Measurements from ENCODE around the gene WDR64.

Gene WDR64

DNA sequence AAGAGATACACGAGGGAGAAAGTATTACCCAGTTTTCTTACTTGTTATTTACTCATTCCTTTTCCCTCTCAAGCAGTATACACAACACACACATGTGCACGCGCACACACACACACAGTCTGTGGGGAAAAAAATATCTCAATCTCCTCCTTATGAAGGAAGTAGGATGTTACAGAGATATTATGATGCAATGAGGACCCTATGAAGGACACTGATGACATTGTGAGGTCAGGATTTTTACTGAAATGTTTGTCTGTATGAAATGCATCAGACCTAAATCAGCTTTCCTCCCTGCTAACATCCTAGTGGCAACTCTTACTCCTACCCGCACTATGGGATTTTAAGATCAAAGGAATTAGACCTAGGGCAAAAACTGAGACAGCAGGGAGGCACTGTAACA is at the start of gene WDR64:
TSS of gene WDR64 (plus strand) at position 270 of the 400 bp plus-strand sequence. CDS start 204 bp downstream, outside the sequence.
- no peak for DNase-seq

DNA sequence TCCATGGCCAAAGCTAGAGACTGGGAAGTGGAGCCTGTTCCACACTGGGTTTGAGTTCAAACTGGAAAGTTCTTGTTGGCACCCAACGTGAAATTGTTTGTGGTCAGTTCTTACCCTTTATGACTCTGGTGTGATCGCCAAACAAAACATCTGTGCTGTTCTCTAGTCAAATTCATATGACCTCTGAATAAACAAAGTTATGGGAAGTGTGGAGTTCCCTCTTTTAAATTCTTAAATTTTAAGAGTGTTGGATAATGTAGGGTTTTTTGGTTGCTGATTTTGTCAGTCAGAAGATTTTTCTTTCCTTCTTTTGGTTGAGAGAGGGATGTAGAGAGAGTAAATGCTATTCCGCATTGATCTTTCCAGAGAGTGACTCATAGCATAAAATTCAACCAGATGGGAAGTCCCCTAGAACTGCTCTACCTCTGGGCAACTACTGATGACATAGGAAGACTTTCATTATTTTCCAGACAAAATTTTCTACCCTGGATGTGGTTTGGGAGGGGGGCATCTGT is 48.3 kb upstream of the WDR64 start:
- DNase-seq: no peak

DNA sequence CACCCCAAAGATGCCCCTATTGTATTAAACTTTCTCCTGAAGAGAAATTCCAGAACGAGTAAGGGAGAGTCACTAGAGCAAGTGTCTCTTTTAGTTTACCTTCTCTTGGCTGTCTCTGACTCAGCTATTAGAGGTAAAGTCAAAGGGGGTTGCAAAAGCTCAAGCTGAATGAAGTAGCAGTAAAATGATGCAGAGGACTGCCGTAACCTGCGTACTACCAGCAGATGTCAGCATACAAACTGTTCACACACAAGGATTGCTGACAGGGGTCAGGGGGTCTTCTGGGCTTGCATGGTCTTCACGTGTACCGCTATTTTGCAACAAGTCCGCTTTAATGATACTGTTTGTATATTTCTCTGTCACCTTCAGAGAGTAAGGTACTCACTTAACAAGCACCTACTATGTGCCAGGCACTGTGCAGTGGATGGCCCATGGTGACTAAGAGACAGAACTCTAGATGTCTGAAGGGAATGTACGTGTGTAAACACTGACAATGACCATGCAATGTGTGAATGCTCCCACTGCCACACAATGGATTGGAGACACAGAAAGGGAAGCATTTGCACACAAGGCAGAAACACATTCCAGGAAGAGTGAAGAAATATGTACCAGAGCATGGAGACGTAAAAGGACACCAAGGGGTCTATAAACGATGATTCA is 46.8 kb upstream of the WDR64 start:
- no peak for DNase-seq

DNA sequence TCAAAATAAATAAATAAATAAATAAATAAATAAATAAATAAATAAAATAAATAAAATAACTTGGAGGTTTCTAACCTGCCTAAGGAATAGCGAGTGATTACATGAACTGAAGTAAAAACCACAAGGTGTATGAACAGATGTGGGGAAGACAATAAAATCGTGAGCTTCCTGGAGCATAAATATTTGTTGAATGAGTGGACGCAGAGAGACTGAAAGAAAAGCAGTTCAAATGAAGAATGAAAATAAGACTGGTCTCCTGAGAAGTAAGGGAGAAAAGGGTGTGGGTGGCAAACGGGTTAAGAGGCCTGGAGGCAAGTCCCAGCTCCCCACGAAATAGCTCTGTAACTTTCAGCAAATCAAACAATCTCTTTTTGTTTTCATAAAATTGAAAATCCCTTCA is 45.5 kb upstream of the WDR64 start:
- no peak for DNase-seq

DNA sequence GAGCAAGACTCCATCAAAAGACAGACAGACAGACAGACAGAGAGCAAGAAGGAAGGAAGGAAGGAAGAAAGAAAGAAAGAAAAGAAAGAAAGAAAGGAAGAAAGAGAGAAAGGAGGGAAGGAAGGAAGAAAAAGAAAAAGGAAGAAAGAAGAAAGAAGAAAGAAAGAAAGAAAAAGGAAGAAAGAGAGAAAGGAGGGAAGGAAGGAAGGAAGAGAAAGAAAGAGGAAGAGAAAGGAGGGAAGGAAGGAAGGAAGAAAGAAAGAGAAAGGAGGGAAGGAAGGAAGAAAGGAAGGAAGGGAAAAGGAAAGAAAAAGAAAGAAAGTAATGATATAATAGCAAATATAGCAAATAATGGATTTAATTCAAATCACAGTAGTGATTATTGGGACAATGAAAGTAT is 44.6 kb upstream of the WDR64 start:
- no peak for DNase-seq

- no peak for DNase-seq
These were observed 43.6 kb upstream of the WDR64 start for GRCh38 chr1:241608379-241609033.

DNA sequence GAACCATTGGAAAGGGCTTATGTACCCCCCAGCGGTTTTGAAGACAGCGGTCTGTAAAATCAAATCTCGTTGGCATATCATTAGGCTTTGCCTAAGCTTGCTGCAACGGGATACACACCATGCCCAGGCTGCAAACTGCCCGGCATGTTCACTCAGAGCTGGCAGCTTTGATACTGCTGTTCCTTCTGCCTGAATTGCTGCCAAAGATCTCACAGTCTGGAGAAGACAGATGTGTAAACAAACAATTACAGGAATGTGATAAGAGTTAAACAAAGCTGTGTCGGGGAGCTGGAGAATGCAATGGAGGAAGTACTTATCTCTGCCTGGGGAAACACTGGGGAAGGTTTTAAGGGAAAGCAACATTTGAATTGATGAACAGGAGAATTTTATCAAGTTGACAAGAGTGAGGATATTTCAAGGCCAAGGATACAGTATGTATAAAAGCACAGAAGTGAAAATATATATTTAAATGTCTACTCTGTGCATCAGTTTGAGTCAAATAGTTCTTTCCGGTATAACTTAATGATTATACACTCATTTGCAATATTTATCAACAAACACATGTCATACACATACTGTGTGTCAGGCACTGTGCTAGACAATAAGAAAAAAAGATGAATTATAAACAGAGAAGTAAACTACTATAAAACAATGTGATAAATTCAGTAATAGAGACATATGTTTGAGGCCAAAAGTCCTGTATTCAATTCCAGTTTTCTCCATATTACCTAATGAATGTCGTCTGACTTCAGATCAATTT is 41.8 kb upstream of the WDR64 start:
- no peak for DNase-seq

- peak; percentile 8 for DNase-seq
These were observed 41.0 kb upstream of the WDR64 start for GRCh38 chr1:241611063-241611462.

DNA sequence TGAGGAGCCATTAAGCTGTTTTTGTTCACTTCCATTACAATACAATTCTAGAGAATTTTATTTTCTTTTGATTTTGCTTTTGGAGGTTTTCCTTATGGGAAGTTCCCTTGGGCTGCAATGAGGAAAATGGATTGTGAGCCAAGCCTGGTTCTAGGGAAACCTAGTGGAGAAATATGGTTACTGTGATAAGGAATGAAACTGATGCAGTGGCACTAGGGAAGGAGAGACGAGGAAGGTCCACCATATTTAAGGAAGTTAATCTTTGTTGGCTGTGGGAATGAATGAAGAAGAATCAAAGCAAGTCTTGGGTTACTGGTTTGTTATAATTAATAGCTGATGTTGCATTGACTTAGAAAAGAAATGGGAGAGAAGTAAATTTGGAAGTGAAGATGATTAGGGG is 40.3 kb upstream of the WDR64 start:
- no peak for DNase-seq

GRCh38 chr1:241612533-241613477 is 39.3 kb upstream of the WDR64 start:
- DNase-seq: no peak

- no peak for DNase-seq
These were observed 37.9 kb upstream of the WDR64 start for GRCh38 chr1:241614144-241614543.

- DNase-seq: no peak
These were observed 37.5 kb upstream of the WDR64 start for GRCh38 chr1:241614572-241614971.

GRCh38 chr1:241615043-241615974 is 36.8 kb upstream of the WDR64 start:
- DNase-seq: no peak

- no peak for DNase-seq
These were observed 34.7 kb upstream of the WDR64 start for GRCh38 chr1:241617426-241617825.

- DNase-seq: no peak
These were observed 29.4 kb upstream of the WDR64 start for GRCh38 chr1:241622669-241623068.

- no peak for DNase-seq
These were observed 27.1 kb upstream of the WDR64 start for GRCh38 chr1:241624935-241625334.

DNA sequence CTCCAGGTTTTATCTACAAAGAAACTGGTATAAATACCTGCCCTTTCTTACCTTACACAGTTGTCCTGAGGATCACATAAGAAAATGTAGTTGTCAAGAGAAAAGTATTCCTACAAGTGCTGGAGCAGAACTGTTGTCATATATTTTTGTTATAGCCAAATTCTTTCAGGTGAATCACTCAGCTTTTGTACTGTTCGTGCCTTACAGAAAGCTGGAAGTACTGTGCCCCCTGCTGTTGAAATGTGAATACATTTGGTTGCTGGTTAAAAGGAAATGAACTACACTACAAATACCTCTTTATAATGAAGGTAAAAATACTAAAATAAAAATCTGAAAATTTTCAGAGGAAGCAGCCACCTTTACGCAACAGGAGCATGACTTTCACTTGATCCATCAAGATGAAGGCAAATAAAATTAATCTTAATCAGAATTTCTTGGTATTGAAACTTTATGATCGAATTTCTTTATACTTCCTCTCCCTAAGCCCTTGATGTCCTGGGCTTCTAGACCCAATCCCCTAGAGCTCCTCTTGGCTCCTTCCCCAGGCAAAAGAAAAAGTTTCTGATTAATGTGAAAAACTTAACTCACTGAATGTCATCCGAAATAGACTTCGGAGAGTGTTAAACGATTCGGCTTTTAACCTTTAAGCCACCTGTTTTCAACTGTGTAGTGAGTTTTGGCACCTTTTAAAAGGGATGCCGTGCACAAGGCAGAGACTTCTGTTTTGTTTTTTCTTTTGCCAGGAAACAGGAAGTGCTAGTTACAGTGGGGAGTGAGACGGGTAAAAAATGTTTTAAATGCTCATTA is 24.4 kb upstream of the WDR64 start:
- DNase-seq: no peak

GRCh38 chr1:241630005-241630404 is 22.1 kb upstream of the WDR64 start:
- no peak for DNase-seq

DNA sequence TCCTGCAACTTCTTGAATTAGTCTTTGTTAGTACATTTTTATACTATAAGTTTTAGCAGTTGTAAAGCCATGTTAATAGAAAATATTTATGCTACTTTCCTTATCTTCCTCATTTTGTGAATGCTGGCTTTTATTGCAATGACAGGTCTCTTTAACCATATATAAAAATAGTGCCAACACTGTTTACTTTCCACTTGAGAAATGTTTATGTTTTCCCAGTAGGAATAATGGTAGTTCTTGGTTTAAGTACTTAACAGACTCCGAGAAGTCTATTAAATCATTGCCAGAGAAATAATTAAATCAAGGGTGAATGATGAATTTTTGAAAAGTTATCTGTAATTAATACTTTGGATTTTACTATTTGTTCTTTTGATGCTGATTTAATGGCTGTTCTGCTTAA is 21.6 kb upstream of the WDR64 start:
- DNase-seq: no peak

DNA sequence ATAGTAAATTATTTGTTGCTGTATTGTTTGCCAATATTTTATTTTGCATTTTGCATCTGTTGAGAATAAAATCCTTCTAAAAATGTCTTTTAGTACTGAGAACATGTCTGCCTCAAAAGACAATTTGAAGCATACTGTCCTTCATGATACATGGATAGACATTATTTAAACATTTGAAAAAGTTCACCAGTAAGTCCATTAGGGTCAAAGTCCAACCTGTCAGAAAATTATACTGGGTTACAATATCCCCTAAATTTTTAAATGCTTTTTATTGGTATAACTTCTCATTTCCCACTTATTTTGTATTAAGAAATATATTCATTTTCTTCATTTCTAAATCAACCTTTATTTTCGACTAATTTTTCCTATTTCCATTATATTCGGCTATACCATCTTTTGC is 21.2 kb upstream of the WDR64 start:
- DNase-seq: no peak

- no peak for DNase-seq
These were observed 20.4 kb upstream of the WDR64 start for GRCh38 chr1:241631674-241632073.

Data from NCI-H524 treated with DMSO at 0.1 percent for 48 hours (cell line).